ENCODE data around the gene KCTD8.

The KCTD8 gene

DNA sequence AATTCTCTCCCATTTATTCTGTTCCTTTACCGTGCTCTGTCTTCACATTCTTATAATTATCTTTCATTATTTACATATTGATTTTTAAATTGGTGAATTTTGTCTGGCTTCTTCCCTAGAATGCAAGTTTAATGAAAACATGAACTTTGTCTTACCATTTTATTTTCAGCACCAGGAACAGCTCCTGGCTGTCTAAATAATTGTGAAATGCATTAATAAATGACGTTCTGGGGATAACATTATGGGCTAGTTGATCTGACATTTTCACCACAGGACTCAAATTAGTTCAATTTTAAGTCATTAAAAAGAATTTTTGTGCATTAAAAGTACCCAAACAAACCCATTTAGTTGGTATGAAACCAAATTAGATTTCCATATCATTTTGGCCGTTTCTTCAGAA is 97.5 kb downstream of the KCTD8 start:
- Histone ChIP-seq H3K4me3 (no peak overlapping the region), H3K27ac (no peak overlapping the region)

GRCh38 chr4:44342800-44343199 is 105.8 kb downstream of the KCTD8 start:
- Histone ChIP-seq H3K4me3 (no peak overlapping the region), H3K27ac (no peak overlapping the region)

DNA sequence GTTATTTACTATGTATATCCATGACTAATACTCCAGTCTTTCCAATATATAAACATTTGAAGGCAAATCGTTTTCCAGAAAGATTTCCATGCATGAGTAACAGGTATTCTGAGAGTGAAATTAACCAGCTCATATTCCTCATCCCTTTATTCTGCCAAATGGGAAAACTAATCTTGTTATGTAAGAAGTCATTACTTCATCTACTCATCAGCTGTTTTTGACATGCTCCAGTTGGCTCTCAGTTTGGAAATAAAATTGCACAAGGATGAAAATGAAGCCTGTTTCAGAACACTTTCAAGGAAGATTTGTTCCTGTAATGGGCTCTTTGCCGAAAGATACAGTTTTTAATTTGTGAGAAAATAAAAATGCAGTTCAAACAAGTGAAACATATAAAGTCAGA is 121.9 kb downstream of the KCTD8 start:
- Histone ChIP-seq H3K27ac (no peak overlapping the region), H3K4me3 (no peak overlapping the region)

DNA sequence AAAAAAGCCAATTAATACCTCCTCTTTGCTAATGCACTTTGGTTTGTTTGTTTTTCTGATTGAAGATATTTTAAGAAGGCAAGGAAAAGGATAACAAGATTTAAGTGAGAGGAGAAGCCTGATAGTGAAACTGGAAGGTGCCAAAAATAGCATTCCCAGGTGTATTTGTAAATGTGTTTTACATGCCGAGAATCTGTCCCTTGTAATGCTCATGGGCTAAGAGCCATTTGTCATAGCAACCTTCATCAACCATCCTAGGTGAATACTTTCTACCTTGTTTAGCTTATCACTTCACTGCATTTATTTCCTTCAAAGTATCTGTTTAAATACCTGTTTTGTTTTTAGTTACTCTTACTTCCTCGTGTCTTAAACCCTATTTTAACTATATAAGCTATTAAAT is 127.8 kb downstream of the KCTD8 start:
- Histone ChIP-seq H3K4me3 (no peak overlapping the region), H3K27ac (no peak overlapping the region)

DNA sequence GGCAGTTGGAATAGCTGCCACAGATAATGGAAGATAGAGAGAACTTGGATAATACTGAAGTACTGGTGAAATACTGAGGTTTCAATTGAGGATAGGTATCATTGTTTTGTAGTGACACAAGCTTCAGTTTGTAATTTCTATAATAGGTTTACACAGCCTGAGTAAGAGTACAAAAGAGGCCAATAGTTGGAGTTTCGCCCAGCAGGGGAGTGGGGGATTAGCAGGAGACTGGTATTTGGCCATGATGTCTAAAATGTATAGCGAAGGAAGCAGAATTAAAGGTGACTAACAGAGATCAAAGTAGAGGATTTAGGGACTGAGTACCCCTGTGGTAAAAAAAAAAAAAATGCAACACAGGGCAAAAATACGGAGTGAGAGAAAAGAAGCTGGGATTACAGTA is 129.5 kb downstream of the KCTD8 start:
- H3K27ac ChIP-seq: no peak overlapping the region
- no peak overlapping the region for H3K4me3 ChIP-seq

GRCh38 chr4:44313702-44314101 is 134.9 kb downstream of the KCTD8 start:
- Histone ChIP-seq H3K27ac (no peak overlapping the region), H3K4me3 (no peak overlapping the region)

DNA sequence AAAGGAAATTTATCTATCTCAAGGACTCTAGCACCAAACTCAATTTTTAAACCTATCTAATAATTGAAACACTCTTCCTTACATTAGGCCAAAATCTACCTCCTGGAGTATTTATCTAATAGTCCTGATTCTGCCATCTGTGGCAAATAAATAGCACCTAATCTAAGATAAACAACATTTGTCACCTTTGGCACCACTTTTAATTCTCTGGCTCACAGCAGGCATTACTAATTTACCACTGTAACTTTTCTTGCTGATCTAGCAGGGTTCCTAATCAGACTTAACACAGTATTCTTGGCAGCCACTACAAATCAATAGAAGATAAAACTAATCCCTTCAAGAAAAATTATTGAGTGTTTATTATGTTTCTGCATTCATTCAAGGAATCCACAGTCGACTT is 161.1 kb downstream of the KCTD8 start:
- Histone ChIP-seq H3K27ac (no peak overlapping the region), H3K4me3 (no peak overlapping the region)

DNA sequence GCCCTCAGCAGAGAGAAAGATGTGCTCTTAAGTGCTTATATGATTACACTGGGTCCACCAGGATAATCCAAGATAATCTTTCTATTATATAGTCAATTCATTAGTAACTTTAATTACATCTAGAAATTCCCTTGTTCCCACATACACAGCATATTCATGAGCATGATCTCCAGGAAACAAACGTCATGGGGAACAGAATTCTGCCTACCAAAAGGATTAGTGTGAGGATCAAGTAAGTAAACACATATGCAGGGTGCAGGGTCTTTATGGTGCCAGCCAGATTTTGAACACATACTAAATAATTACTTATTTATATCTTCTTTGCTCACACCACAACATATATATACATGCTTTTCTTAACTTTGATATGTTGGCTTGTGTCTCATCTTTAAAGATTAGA is 169.1 kb downstream of the KCTD8 start:
- no peak overlapping the region for H3K4me3 ChIP-seq
- no peak overlapping the region for H3K27ac ChIP-seq

GRCh38 chr4:44279066-44279465 is 169.5 kb downstream of the KCTD8 start:
- no peak overlapping the region for H3K4me3 ChIP-seq
- no peak overlapping the region for H3K27ac ChIP-seq

DNA sequence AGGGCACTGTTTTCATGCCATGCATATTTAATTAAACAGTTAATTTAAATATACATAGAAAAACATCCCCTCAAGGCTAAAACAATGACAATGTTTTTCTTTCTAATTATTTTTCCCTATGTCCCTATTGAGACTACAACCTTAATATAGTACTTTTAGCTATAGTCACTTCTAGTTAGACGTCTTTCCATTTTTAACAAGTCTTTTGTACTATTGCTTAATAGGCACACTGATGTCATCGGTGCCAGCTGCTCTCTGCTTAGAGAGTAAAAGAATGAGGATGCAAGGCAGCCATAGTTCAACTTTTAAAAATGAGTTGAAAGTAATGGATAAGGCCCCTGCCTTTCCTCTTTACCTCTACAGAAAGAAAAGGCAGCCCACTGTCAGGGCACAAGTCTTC is 191.1 kb downstream of the KCTD8 start:
- Histone ChIP-seq H3K4me3 (no peak overlapping the region), H3K27ac (no peak overlapping the region)

- Histone ChIP-seq H3K4me3 (no peak overlapping the region), H3K27ac (no peak overlapping the region)
Measured at GRCh38 chr4:44256414-44256813, 192.2 kb downstream of the KCTD8 start.

- Histone ChIP-seq H3K27ac (no peak overlapping the region), H3K4me3 (no peak overlapping the region)
Measured at GRCh38 chr4:44237643-44238042, 211.0 kb downstream of the KCTD8 start.

GRCh38 chr4:44235897-44236296 is 212.7 kb downstream of the KCTD8 start:
- Histone ChIP-seq H3K4me3 (no peak overlapping the region), H3K27ac (no peak overlapping the region)

- H3K4me3 ChIP-seq: no peak overlapping the region
- H3K27ac ChIP-seq: no peak overlapping the region
Measured at GRCh38 chr4:44232262-44232661, 216.3 kb downstream of the KCTD8 start.

DNA sequence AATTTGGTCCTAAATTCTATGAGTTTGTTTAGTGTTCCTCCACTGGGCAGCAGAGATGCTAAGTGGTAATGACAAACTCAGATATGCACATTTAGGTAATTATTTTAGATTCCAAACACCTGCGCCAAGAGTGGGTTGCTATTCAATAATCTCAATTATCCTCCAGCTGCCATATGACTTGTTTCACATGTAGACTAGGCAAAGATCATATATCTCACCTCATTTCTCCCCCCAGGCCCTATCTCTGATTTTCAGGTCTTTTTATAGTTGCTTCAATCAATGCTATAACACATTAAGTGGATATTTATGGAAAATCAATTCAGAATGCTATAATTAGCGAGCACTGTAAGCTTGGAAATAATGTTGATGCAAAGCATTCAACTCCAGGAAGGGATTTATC is 217.6 kb downstream of the KCTD8 start:
- Histone ChIP-seq H3K27ac (no peak overlapping the region), H3K4me3 (no peak overlapping the region)

DNA sequence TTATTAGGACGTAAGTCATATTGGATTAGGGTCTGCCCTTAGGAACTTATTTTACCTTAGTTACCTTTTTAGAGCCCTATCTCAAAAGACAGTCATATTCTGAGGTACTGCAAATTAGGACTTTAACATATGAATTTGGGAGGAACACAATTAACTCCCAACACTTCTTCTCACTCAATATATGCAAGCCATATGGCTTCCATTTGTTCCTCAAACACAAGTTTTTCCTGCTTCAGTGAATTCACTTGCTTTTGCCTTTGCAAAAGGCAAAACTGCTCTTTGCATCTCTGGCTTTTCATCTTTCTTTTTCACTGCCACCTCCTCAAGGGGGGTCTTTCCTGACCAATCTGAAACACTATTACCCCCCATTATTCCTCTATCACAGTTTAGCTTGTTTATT is 220.3 kb downstream of the KCTD8 start:
- Histone ChIP-seq H3K27ac (no peak overlapping the region), H3K4me3 (no peak overlapping the region)

DNA sequence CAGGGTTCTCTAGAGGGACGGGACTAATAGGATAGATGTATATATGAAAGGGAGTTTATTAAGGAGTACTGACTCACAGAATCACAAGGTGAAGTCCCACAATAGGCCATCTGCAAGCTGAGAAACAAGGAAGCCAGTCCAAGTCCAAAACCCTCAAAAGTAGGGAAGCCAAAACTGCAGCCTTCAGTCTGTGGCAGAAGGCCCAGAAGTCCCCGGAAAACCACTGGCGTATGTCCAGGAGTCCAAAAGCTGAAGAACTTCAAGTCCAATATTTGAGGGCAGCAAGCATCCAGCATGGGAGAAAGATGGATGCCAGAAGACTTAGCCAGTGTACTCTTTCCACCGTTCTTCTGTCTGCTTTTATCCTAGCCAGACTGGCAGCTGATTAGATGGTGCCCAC is 227.2 kb downstream of the KCTD8 start:
- no peak overlapping the region for H3K27ac ChIP-seq
- no peak overlapping the region for H3K4me3 ChIP-seq

DNA sequence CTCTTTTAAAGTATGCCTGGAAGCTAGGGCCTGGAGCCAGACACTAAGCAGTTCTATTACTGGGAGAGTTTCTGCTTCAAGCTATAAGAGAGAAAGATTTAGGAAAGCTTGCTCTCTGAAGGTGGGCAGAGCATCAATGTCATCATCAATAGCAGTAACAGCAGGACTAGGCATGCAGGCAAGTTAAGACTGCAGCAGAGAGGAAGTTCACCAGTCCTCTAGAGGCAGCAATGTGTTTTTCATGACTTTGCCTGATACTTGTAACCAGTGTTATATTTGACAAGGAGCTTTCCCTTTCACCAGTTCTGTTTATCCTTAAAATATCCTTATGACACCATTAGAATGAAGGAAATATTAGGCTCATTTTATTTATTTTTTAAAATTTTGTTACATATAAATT is 237.9 kb downstream of the KCTD8 start:
- no peak overlapping the region for H3K27ac ChIP-seq

DNA sequence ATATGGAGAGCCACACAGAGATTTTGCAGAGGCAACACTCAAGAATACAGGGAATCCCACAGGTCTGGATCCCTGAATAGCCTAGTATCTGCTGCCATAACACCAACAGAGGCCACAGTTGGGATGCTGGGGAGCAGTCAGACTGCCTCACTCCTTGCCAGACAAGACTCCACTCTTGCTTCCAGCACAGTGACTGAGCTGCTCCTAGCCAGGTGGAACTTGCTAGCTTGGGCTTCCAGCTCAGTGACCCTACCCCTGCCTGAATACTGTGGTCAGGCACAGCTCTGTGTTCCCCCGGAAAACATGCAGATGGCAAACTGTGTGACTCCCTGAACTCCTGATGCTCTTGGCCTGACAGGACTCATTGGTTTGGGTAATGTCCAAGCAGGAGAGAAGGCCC is 251.8 kb downstream of the KCTD8 start:
- H3K4me3 ChIP-seq: no peak overlapping the region
- no peak overlapping the region for H3K27ac ChIP-seq

More for the DNA sequence above, 237.9 kb downstream of the KCTD8 start:
- H3K4me3 ChIP-seq: no peak overlapping the region

- no peak overlapping the region for H3K27ac ChIP-seq
Measured at GRCh38 chr4:44194365-44194764, 254.2 kb downstream of the KCTD8 start.

GRCh38 chr4:44186850-44187246 is 261.8 kb downstream of the KCTD8 start:
- no peak overlapping the region for H3K27ac ChIP-seq
- H3K4me3 ChIP-seq: no peak overlapping the region

More at GRCh38 chr4:44194365-44194764, 254.2 kb downstream of the KCTD8 start:
- no peak overlapping the region for H3K4me3 ChIP-seq

DNA sequence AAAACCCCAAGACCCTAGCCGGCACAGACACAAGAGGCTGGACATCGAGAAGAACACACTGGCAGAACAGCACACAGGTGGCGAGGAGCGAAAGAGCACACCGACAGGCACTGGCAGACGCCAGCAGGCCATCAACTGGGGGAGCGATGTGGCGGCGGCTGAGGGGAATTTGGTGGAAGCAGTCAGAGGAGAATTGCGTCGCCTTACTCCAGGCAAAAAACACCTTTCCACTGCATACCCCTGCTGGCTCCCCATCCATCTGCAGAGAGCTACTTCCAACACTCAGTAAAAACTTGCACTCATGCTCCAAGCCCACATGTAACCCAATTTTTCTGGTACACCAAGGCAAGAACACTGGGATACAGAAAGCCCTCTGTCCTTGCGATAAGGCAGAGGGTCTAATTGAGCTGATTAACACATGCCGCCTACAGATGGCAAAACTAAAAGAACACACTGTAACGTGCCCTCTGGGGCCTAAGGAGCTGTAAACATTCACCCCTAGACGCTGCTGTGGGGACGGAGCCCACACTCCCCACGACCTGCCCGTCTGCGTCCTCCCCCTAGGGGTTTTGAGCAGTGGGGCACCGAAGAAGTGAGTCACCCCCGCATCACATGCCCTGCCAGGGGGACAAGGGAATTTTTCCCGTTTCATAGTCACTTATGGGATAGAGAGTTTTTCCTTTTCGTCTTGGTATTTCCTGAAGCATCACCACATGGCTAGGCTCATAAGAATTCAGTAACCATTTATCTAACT is 262.3 kb downstream of the KCTD8 start:
- no peak overlapping the region for H3K27ac ChIP-seq
- H3K4me3 ChIP-seq: no peak overlapping the region

Data from skin epidermis (tissue), 12 donors.